CD1c-positive myeloid dendritic cell (primary cell): ENCODE data around the gene FAM169A.
"Not testable (repeated sequence)": the region's sequence is repeated elsewhere in the genome, so short reads cannot be mapped to it uniquely, and the experiment has no call there.

Experiments used
- DNase-seq: peaks from one replicate; pipeline ENCODE4 v3.0.0-alpha.2; 2016; ENCODE audit errors: extremely low spot score

FAM169A gene

GRCh38 chr5:74870299-74871067 lies 4.3 kb upstream of the FAM169A start:
- no peak for DNase-seq

GRCh38 chr5:74869414-74869813 lies 3.2 kb upstream of the FAM169A start:
- DNase-seq = not testable (repeated sequence)

GRCh38 chr5:74866596-74867162 lies 492 bp upstream of the FAM169A start:
- no peak for DNase-seq

- no peak for DNase-seq
These were observed 857 bp downstream of the FAM169A start for GRCh38 chr5:74865256-74865803.

- DNase-seq = no peak
These were observed 1.4 kb downstream of the FAM169A start for GRCh38 chr5:74864823-74865222.

GRCh38 chr5:74863726-74864125 lies 2.5 kb downstream of the FAM169A start:
- no peak for DNase-seq

GRCh38 chr5:74862221-74862620 lies 4.0 kb downstream of the FAM169A start:
- DNase-seq = no peak

GRCh38 chr5:74856975-74857374 lies 9.2 kb downstream of the FAM169A start:
- DNase-seq = peak; percentile 31

GRCh38 chr5:74853256-74853655 lies 12.9 kb downstream of the FAM169A start:
- DNase-seq = no peak

GRCh38 chr5:74851684-74852353 lies 14.4 kb downstream of the FAM169A start:
- DNase-seq = peak; percentile 13

- no peak for DNase-seq
These were observed 15.3 kb downstream of the FAM169A start for GRCh38 chr5:74850789-74851425.

GRCh38 chr5:74850030-74850429 lies 16.2 kb downstream of the FAM169A start:
- no peak for DNase-seq

- DNase-seq = no peak
These were observed 17.6 kb downstream of the FAM169A start for GRCh38 chr5:74848553-74849025.

GRCh38 chr5:74839229-74839628 lies 27.0 kb downstream of the FAM169A start:
- DNase-seq = peak; percentile 17

GRCh38 chr5:74838262-74838661 lies 27.9 kb downstream of the FAM169A start:
- no peak for DNase-seq

GRCh38 chr5:74837115-74837514 lies 29.1 kb downstream of the FAM169A start:
- DNase-seq = no peak

- DNase-seq = no peak
These were observed 32.5 kb downstream of the FAM169A start for GRCh38 chr5:74833537-74834266.

- DNase-seq = no peak
These were observed 36.8 kb downstream of the FAM169A start for GRCh38 chr5:74829413-74829812.

GRCh38 chr5:74822288-74822687 lies 43.9 kb downstream of the FAM169A start:
- no peak for DNase-seq

GRCh38 chr5:74816875-74817274 lies 49.3 kb downstream of the FAM169A start:
- no peak for DNase-seq

- no peak for DNase-seq
These were observed 55.3 kb downstream of the FAM169A start for GRCh38 chr5:74810915-74811314.
